ENCODE data around the gene CCM2. TPM values are rescaled to one million over a fixed set of nuclear protein-coding genes. Genes with fewer than 3 reads are reported as not detected.

CCM2 gene
- total RNA-seq, 1 experiment from 2014 or later = 62.9 TPM

DNA sequence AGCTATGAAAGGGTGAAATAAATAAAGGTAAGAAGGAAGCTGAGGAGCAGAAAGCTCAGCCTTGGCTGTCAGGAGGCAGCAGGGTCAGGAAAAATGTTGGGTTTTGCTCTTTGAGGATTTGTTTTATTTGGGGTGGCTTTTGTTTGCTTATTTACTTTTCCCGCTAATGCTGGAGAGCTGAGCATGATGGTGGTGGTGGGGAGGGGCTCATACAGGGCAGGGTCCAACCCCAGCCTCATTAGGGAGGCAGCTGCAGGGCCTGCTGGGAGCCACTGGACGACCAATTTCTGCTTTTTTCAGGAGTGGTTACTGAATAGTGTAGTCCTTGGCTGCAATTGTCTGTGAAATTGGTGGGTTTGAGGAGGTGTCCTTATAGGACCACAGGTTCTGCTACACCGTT, 36.3 kb downstream of the CCM2 start:
- Mint-ChIP-seq H3K36me3 (ENCODE audit: insufficient read depth, unreplicated experiment) (peaks cover 7% of the 10 kb centered on the region), H3K27me3 (ENCODE audit: unreplicated experiment) (no peaks in the 10 kb centered on the region), H3K4me3 (ENCODE audit: low read depth, unreplicated experiment) (no peak overlapping the region), H3K9me3 (ENCODE audit: low read depth, unreplicated experiment) (no peaks in the 10 kb centered on the region), H3K27ac (ENCODE audit: unreplicated experiment) (no peak overlapping the region), H3K4me1 (ENCODE audit: low read depth, unreplicated experiment) (peaks cover 17% of the 10 kb centered on the region)
- no peak for DNase-seq
- CTCF ChIA-PET = interaction anchor here (0.5 to 1.2 kb wide), 2 partner anchors 37 to 52 kb away, joined by 4 to 5 read pairs; no protein-coding TSS in a partner anchor
- intact Hi-C loops (cut with micrococcal nuclease; ENCODE audit: unreplicated experiment) = no loop called here
- TF ChIP-seq CTCF (IDR thresholded peaks at IDR 0.05; ENCODE audit: unreplicated experiment) = no peak
- BruUV-seq (replicated peaks) = no TSS peak

DNA sequence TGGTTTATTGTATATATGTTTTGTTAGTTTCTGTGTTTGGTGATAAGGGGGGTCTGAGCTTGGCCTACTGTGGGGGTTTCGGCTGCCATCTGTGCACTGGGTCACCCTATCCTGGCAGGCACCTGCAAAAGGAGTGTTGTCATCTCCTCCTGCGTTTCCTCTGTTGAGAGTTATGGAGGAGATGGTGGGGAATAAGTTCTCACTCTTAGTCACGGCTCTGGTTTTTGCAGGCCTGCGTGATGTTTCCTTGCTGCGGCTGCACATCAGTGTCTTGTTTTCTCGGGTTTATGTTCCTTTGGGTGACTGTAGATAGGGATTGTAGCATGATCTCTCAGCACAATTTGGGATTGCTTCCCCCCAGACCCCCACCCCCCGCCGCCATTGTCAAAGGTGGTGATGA, 36.8 kb downstream of the CCM2 start:
- Mint-ChIP-seq H3K36me3 (ENCODE audit: insufficient read depth, unreplicated experiment) (peaks cover 7% of the 10 kb centered on the region), H3K4me3 (ENCODE audit: low read depth, unreplicated experiment) (no peak overlapping the region), H3K27ac (ENCODE audit: unreplicated experiment) (no peak overlapping the region), H3K9me3 (ENCODE audit: low read depth, unreplicated experiment) (no peaks in the 10 kb centered on the region), H3K4me1 (ENCODE audit: low read depth, unreplicated experiment) (peaks cover 17% of the 10 kb centered on the region), H3K27me3 (ENCODE audit: unreplicated experiment) (no peaks in the 10 kb centered on the region)
- no peak for TF ChIP-seq CTCF (IDR thresholded peaks at IDR 0.05; ENCODE audit: unreplicated experiment)
- intact Hi-C loops (cut with micrococcal nuclease; ENCODE audit: unreplicated experiment) = no loop called here
- DNase-seq = no peak
- no TSS peak for BruUV-seq (replicated peaks)
- CTCF ChIA-PET = interaction anchor here (0.6 kb wide), 1 partner anchor 18 kb away, joined by 3 read pairs; no protein-coding TSS in a partner anchor

DNA sequence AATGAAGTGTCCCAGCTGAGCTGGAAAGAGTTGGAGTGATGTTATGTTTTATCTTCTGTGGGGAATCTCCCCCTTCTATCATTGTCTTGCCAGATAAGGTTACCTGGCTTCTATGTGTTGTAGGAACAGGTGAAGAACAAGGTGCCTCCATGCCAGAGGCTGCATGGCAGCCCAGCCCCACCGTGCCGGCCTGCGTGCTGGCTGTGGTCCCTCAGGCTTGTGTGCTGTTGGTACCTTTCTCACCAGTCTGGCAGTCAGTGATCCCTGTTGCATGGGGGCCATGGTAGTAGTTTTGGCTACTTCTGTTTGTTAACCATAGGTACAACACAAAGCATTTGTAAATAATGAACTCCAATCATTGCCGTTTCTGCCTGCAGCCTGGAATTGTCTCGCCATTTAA, 37.9 kb downstream of the CCM2 start:
- no peaks in the 10 kb centered on the region for H3K9me3 Mint-ChIP-seq (ENCODE audit: low read depth, unreplicated experiment)
- BruUV-seq (replicated peaks) = no TSS peak
- intact Hi-C loops (cut with micrococcal nuclease; ENCODE audit: unreplicated experiment) = no loop called here
- no peak for DNase-seq
- peaks cover 7% of the 10 kb centered on the region for H3K36me3 Mint-ChIP-seq (ENCODE audit: insufficient read depth, unreplicated experiment)
- H3K4me3 Mint-ChIP-seq (ENCODE audit: low read depth, unreplicated experiment) = no peak overlapping the region
- no peaks in the 10 kb centered on the region for H3K27me3 Mint-ChIP-seq (ENCODE audit: unreplicated experiment)
- TF ChIP-seq CTCF (IDR thresholded peaks at IDR 0.05; ENCODE audit: unreplicated experiment) = no peak
- no peak overlapping the region for H3K27ac Mint-ChIP-seq (ENCODE audit: unreplicated experiment)
- H3K4me1 Mint-ChIP-seq (ENCODE audit: low read depth, unreplicated experiment) = peaks cover 17% of the 10 kb centered on the region
- CTCF ChIA-PET = interaction anchor here (0.6 kb wide), 1 partner anchor 975 kb away, joined by 4 read pairs; no protein-coding TSS in a partner anchor

DNA sequence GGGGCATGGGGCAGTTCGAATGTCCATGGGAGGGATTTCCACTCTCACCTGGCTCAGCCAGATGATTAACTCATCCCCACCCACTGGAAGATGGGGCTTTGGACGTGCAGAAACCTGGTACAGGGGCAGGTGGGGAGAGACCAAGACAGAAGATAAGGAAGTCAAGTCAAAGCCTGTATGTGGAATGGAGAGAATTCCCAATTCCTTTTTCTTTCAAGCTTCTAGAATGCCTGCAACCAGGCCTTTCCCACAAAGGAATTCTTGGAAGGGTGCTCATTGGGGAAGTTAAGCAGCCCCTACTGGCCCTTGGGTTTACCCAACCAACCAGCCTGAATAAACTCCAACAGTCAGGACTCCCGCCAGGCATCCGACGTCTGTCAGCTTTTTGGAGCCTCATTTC, 39.1 kb downstream of the CCM2 start:
- no peak for TF ChIP-seq CTCF (IDR thresholded peaks at IDR 0.05; ENCODE audit: unreplicated experiment)
- DNase-seq = no peak
- H3K4me1 Mint-ChIP-seq (ENCODE audit: low read depth, unreplicated experiment) = peaks cover 17% of the 10 kb centered on the region
- no peak overlapping the region for H3K27ac Mint-ChIP-seq (ENCODE audit: unreplicated experiment)
- no peak overlapping the region for H3K4me3 Mint-ChIP-seq (ENCODE audit: low read depth, unreplicated experiment)
- no peaks in the 10 kb centered on the region for H3K9me3 Mint-ChIP-seq (ENCODE audit: low read depth, unreplicated experiment)
- peaks cover 10% of the 10 kb centered on the region for H3K36me3 Mint-ChIP-seq (ENCODE audit: insufficient read depth, unreplicated experiment)
- CTCF ChIA-PET = no interaction called here
- BruUV-seq (replicated peaks) = no TSS peak
- intact Hi-C loops (cut with micrococcal nuclease; ENCODE audit: unreplicated experiment) = no loop called here
- no peaks in the 10 kb centered on the region for H3K27me3 Mint-ChIP-seq (ENCODE audit: unreplicated experiment)
